ENCODE measurements around the gene DOK6. TPM values are rescaled to one million over a fixed set of nuclear protein-coding genes. Genes with fewer than 3 reads are reported as not detected.

Gene DOK6
- total RNA-seq, 1 donor from 2014 or later = 3.2 TPM

DNA sequence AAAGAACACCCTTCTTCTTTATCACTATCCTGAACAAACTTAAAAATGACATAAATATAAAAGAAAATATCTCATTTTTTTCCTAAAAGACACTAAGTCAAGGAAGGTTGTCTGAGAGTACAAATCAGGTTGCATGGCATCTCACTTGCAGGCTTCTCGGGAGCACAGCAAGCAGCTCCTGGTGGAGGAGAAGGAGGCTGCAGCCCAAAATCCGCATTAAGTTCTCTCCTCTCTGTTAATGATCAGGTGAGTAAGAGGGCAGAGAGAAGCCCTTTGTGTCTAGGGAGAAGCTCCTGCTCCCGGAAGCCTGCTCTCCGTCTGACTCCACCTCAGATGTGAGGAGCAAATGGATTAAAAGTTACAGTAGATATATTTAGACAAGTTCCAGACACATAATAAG, 35.0 kb upstream of the DOK6 start:
- Histone ChIP-seq H3K27ac (no peak overlapping the region), H3K9me3 (no peaks in the 10 kb centered on the region), H3K27me3 (ENCODE audit: low read depth) (no peaks in the 10 kb centered on the region), H3K4me1 (no peaks in the 10 kb centered on the region), H3K4me3 (no peak overlapping the region), H3K36me3 (no peaks in the 10 kb centered on the region)
- TF ChIP-seq, protein P1, sequence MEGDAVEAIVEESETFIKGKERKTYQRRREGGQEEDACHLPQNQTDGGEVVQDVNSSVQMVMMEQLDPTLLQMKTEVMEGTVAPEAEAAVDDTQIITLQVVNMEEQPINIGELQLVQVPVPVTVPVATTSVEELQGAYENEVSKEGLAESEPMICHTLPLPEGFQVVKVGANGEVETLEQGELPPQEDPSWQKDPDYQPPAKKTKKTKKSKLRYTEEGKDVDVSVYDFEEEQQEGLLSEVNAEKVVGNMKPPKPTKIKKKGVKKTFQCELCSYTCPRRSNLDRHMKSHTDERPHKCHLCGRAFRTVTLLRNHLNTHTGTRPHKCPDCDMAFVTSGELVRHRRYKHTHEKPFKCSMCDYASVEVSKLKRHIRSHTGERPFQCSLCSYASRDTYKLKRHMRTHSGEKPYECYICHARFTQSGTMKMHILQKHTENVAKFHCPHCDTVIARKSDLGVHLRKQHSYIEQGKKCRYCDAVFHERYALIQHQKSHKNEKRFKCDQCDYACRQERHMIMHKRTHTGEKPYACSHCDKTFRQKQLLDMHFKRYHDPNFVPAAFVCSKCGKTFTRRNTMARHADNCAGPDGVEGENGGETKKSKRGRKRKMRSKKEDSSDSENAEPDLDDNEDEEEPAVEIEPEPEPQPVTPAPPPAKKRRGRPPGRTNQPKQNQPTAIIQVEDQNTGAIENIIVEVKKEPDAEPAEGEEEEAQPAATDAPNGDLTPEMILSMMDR (IDR thresholded peaks at IDR 0.05) = no peak
- ATAC-seq = no peak
- intact Hi-C loops (cut with DNase I) = no loop called here
- DNase-seq = no peak

DNA sequence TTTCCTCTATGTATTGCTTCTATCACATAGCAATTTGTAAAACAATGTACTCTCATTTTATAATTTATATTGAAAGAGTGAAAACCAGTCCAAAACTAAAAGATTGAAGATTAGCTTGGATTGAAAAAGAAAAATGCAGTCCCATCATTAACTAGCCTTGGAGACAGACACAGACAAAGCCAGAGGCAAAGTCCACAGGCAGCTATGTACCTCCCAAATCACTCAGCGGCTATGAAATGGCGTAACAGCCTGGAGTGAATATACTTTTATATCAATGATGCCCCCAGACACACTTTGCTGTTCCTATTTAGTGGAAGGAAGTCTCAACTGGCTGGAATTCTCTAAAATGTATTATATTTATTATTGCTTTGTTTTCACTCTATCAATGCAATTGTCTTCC, 33.6 kb upstream of the DOK6 start:
- ATAC-seq = no peak
- TF ChIP-seq, protein P1 (IDR thresholded peaks at IDR 0.05) = no peak

DNA sequence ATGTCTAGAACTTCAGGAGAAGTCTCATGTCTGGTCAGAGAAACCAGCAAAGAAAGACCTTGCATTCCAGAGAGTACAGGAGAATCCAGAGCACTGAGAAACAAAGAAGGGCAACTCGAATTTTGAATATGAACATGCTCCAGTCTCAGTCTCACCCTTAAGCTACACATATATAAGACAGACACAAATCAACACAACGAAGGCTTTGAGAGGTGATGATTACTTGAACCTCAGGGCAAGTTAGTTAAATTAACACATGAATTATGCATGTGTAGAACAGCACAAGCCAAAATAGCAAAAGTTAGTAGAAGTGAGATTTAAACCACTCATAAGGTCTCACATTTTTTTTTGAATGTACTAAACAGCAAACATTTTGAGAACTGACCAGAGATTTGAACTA, 29.0 kb upstream of the DOK6 start:
- H3K9me3 ChIP-seq = no peaks in the 10 kb centered on the region
- DNase-seq = no peak
- TF ChIP-seq, protein P1 (IDR thresholded peaks at IDR 0.05) = no peak
- H3K4me1 ChIP-seq = no peaks in the 10 kb centered on the region
- intact Hi-C loops (cut with DNase I) = no loop called here
- no peak for ATAC-seq
- no peaks in the 10 kb centered on the region for H3K27me3 ChIP-seq (ENCODE audit: low read depth)
- H3K36me3 ChIP-seq = no peaks in the 10 kb centered on the region
- no peak overlapping the region for H3K4me3 ChIP-seq
- H3K27ac ChIP-seq = no peak overlapping the region

More for the DNA sequence above, 33.6 kb upstream of the DOK6 start:
- intact Hi-C loops (cut with DNase I) = no loop called here
- no peak overlapping the region for H3K4me3 ChIP-seq
- no peak for DNase-seq
- no peaks in the 10 kb centered on the region for H3K9me3 ChIP-seq
- no peaks in the 10 kb centered on the region for H3K36me3 ChIP-seq
- no peaks in the 10 kb centered on the region for H3K27me3 ChIP-seq (ENCODE audit: low read depth)
- no peak overlapping the region for H3K27ac ChIP-seq
- no peaks in the 10 kb centered on the region for H3K4me1 ChIP-seq

DNA sequence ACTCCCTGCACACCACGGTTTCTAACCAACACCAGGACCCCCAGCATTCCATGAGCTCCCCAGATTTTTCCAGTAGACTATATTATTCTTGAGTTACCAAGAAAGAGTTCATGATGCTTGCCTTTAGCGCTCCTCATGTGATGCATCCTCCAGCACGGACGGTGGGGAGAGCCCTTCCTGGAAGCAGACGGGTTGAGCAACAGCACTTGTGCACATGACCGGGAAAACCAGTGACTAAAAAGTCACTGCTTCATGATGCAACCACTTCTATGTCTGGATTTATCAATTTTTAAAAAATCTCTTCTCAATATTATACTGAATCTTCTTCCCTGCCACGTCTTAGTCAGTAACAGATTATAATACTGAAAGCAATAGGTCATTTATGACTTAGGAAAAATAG, 20.4 kb upstream of the DOK6 start:
- Histone ChIP-seq H3K27ac (no peak overlapping the region), H3K4me1 (no peaks in the 10 kb centered on the region), H3K9me3 (no peaks in the 10 kb centered on the region), H3K27me3 (ENCODE audit: low read depth) (no peaks in the 10 kb centered on the region), H3K4me3 (no peak overlapping the region), H3K36me3 (no peaks in the 10 kb centered on the region)
- no peak for ATAC-seq
- TF ChIP-seq, protein P1 (IDR thresholded peaks at IDR 0.05) = no peak
- DNase-seq = no peak
- intact Hi-C loops (cut with DNase I) = no loop called here

DNA sequence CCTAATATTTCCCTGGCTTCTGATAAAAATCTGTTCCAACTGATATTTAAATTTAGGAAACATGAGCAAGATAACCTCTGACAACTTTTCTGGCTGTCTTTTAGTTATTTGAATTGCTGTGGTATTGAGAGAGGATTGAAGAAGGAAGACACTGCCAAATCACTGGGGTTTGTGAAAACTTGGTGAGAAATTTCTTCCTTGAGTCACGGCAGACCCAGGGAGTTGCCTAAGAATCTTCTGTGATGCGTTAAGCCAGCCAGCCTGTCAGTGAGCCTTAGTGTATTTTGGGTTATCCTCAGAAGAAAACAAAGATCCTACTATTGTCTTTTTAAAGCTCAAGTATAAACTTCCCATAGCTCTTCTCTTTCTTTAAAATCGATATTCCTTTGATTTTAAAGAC, 17.5 kb upstream of the DOK6 start:
- Histone ChIP-seq H3K36me3 (no peaks in the 10 kb centered on the region), H3K4me3 (no peak overlapping the region), H3K4me1 (no peaks in the 10 kb centered on the region), H3K9me3 (no peaks in the 10 kb centered on the region), H3K27ac (no peak overlapping the region), H3K27me3 (ENCODE audit: low read depth) (no peaks in the 10 kb centered on the region)
- no peak for ATAC-seq
- intact Hi-C loops (cut with DNase I) = no loop called here
- TF ChIP-seq, protein P1 (IDR thresholded peaks at IDR 0.05) = no peak
- no peak for DNase-seq

GRCh38 chr18:69387186-69387585, 13.5 kb upstream of the DOK6 start:
- Histone ChIP-seq H3K27me3 (ENCODE audit: low read depth) (no peaks in the 10 kb centered on the region), H3K27ac (no peak overlapping the region), H3K9me3 (no peaks in the 10 kb centered on the region), H3K4me1 (no peaks in the 10 kb centered on the region), H3K36me3 (no peaks in the 10 kb centered on the region), H3K4me3 (no peak overlapping the region)
- TF ChIP-seq, protein P1 (IDR thresholded peaks at IDR 0.05) = no peak
- DNase-seq (no peak), ATAC-seq (no peak)
- intact Hi-C loops (cut with DNase I) = no loop called here

All from lower lobe of right lung (tissue), 2 donors.